Activated gamma-delta T cell (primary cell): ENCODE data around the gene TRAPPC10.

ENCODE experiments used
- DNase-seq: peaks from one replicate; lab custom pipeline; 2025; lab: John Stamatoyannopoulos, UW

Gene TRAPPC10

DNA sequence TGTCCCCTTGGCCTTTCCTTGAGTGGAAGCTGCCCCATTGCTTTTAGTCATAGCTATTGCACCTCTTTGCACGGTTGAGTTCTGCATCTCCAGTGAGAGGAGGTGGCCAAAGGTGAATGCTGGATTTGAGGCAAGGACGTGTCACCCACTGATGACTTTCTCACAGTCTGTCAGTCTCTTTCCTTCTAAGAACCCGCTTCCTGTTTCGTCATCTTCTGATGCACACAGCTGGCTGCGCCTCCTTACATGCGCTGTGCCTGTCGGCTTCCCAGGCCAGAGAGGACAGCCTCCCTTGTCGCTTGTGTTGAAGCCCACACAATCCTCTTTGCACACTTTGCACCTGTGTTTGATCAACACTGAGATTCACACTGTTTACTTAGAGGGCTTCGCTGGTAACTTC lies 53.3 kb downstream of the TRAPPC10 start:
- peak; percentile 47 for DNase-seq

DNA sequence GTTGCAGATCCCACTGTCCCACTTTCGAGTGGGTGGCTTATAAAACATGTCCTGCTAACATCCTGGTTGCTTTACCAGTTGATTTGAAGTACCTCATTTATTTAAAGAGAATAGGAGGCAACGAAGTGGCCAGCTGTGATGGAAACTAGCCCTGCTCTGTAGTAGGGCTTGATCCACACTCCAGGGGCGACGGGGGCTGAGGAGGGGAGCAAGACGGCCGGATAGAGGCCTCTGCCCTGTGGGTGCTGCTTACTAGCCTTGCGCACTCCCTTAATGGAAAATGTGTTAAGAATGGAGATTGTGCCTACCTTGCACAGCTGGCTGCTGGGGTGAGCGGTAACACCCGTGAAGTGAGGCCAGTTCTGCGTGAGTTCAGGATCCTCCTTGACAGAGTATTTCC lies 54.0 kb downstream of the TRAPPC10 start:
- no peak for DNase-seq

DNA sequence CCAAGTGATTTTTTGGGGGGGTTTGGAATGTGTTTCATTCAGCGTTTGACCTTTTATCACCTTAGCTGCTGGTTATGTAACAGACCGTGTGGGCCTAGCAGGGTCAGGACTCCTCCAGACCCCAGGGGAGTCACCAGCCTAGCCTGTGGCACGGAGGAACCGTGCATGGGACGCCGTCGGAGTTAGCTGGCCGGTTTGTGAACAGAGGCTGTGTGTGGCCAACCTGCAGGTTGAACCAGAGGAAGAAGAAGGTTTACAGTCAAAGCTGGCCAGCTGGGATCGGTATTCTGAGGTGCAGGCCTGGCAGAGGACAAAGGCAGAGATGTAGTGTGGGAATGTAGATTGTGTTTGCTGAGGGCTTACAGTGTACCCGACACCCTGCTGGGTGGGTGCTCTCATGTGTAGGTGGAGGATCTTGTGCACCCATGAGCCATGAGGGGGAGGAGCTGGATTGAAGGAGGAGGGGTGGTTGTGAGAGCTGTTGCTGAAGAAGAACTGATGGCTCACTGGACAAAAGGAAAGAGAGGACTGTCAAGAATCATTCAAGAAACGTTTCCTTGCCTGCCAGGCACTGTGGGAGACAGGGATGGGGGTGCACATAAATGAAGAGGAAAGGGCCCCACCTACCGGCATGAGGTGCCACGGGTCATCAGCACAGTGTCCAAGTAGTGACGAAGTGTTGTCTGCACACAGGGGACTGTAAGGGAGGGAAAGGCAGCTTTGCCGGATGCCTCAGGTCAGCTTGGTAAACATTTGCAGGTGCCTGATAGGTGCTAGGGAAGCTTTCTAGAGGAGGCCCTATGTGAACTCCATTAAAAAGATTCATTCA lies 55.1 kb downstream of the TRAPPC10 start:
- no peak for DNase-seq

DNA sequence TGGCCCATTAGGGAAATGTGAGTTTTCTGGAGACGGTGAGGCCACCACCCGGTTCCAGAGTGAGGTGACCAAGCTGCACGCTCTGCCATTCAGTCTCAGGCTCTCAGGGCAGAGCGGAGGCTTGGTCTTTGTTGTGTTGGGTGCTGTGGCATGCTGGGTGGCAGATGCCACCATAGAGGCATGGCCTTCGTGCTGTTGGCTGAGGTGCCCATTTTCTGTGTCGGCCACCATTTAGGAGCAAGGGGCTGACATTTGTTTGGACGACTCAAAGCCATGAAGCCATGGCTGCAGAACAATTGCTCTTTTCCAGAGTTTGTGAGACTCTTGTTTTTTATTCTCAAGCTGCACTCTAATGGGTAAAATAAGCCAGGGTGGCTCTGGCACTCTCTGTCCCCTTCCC lies 58.3 kb downstream of the TRAPPC10 start:
- no peak for DNase-seq

DNA sequence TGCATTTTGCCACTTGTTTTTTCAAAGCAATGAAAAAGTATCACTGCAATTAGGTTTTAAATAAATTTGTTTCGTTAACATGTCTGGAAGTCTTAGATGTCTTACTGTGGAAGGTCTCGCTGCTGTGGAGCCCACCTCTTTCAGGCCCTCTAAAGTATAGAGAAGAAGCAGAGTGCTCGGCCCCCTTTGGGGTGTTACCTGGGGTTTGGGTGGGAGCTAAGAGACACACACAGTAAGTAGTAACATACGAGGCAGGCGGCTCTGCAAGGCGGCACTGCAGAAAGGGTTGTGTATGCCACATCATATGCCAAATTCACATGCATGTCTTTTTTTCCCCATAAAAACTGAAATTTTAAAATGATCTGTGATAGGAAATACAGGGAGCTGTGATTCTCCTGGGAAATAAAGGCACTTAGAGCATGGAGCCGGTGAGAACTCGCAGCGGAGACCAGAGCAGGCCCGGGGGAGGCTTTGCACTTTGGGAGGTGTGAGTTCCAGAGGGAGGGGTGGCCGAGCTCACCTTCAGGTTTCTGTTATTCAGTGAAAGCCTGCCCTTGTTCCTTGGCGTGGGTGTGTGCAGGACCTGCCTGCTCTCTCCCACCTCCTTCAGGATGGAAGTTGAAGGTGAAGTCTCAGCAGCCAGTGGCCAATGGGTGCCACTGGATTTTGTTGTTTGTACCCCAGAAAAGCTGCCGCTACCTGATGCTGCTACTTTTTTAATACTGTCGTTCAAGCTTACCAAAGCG lies 59.4 kb downstream of the TRAPPC10 start:
- DNase-seq, result no peak

DNA sequence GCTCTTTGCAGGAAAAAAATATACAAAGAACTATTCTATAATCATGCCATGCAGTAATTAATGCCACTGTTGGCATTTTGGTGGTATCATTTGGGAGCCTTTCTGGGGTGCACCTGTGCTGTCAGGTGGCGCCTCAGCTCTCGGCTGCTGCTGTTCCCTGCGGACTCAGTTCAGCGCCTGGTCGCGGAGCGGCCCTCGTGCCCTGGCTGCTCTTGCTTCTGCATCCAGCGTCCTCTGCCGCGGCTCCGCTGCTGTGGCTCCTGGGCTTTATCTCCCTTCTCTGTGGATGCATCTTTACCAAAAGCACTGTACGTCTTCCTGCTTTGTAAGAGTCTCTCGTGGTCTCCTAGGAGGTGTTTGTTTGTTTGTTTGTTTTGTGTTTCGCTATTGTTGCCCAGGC lies 60.0 kb downstream of the TRAPPC10 start:
- DNase-seq, result no peak

DNA sequence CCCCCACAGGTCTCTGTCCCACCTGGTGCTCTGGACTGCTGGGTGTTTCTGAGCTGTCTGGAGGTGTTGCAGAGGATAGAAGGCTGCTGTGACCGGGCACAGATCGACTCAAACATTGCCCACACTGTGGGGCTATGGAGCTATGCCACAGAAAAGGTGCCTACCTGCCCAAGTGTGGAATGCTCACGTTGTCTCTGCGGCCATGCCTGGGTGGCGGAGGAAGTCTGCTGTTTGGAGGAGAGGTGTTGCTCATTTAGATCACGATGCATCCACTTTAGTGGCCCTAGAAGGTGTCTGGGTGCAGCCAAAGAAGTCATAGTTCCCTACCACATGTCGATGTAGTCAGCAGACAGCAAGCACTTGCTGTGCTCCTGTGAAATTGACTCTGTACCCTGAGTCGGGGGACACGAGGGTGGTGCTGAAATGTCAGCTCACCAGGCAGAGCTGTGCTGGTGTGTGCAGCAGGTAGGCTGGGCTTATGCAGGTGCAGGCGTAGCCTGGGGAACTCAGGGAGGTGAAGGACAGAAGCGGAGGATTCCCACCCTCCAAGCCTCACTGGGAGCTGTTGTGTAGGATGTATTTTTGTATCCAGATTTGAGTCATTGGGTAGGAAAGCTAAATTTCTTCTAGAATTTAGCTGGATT lies 62.3 kb downstream of the TRAPPC10 start:
- DNase-seq, result no peak

DNA sequence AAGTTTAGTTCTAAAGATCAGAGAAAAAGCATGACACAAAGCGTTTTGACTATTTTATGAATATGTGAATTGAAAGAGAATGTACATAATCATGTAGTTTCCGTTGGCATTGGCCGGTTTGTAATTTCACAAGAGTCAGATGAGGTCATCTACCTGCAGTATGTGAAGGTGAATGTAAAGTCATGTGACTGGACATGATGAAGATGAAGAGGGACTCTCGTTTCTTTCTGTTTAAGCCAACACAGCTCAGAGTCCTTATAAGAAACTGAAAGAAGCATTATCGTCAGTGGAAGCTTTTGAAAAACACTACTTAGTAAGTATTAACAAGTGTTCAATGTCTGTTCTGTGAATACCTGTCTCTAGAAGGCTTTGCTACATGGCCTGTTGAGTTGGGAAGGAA lies 64.2 kb downstream of the TRAPPC10 start:
- DNase-seq, result no peak

DNA sequence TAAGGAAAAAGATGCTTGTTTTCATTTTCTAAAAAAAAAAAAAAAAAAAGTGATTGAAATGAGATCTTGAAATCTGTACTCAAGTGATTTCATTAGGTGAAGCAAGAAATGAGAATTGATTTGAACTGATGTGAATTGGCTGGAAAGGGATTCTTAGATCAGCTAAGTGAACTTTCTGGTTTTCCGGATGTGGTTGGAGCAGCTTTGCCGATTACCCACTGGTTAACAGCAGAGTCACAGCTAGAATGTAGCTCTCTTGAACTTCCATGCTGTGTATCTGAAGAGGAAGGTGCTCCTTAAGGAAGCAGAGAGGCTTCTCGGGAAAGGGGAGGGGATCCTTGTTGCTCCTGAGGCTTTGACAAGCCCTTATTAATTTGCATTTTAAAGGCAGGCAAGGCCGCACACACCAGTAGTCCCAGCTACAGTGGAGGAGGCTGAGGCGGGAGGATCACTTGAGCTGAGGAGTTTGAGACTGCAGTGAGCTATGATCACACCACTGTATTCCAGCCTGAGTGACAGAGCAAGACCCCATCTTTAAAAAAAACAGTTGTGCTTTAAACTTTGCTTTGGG lies 66.4 kb downstream of the TRAPPC10 start:
- DNase-seq, result no peak

DNA sequence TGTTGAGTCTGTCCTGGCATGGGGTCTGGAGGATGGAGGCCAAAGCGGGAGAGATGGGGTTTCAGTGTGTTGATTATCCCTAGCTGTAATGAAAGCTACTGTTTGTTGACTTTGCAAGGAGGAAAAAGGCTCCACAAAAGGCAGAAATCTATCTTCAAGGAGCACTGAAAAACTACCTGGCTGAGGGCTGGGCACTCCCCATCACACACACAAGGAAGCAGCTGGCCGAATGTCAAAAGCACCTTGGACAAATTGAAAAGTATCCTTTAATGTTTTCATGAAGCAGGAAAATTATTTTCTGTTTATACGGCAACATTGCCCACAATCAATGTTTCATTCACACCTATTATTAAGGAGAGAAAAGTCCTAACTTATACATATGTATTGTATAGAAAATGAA lies 67.3 kb downstream of the TRAPPC10 start:
- DNase-seq, result no peak

DNA sequence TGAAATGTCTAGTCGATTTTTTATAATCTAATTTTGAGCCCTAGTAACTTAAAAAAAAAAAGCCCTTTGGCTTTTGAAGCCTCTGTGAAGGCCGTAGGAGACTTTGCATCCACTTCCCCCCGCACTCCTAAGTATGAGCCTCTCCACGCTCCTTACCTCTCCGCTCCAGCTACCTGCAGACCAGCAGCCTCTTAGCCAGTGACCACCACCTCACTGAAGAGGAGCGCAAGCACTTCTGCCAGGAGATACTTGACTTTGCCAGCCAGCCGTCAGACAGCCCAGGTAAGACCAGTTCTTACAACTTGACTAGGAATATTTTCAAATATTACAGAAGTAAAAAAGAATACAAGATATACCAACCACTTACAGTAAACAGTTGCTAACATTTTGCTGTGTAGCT lies 67.7 kb downstream of the TRAPPC10 start:
- no peak for DNase-seq

DNA sequence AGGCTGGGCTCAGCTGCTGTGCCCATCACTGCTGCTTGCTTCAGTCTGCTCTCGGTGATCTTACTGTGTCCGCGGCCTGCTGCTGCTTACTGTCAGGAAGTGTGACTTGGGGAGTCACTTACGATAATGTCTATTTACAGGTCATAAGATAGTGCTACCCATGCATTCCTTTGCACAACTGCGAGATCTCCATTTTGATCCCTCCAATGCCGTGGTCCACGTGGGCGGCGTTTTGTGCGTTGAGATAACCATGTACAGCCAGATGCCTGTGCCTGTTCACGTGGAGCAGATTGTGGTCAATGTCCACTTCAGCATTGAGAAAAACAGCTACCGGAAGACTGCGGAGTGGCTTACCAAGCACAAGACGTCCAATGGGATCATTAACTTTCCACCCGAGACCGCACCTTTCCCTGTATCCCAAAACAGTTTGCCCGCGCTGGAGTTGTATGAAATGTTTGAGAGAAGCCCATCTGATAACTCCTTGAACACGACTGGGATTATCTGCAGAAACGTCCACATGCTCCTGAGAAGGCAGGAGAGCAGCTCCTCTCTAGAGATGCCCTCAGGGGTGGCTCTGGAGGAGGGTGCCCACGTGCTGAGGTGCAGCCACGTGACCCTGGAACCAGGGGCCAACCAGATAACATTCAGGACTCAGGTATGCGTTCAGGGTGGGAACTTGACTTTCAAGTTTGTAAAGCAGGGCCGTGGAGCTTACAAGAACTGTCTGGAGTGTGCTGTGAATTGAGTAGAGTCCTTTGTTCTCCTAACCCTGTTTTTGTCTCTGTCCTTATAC lies 70.7 kb downstream of the TRAPPC10 start:
- DNase-seq, result no peak

DNA sequence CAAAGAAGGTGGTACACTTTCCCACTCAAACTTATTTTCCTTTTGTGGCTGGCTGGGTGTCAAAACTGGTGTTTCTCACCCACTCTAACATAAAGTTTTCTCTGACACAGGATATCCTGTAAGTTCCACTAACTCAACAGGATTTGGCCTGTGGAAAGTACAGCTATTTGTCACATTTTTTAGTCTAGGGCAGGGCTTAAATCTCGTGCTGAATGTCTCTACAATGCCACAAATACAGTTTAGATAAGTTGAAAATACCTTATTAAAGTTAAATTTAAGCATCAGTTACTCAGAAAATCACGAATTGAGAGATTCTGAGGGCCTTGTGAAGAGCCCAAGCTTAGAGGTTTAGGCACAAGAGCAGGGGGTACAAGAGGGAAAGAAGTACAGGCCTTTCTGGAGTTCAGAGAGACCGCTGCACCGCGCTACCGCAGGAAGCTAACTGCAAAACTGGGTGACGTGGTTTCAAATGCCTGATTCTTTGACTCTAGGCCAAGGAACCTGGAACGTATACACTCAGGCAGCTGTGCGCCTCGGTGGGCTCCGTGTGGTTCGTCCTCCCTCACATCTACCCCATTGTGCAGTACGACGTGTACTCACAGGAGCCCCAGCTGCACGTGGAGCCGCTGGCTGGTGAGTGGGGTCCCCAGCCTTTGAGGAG lies 71.7 kb downstream of the TRAPPC10 start:
- peak; percentile 37 for DNase-seq

DNA sequence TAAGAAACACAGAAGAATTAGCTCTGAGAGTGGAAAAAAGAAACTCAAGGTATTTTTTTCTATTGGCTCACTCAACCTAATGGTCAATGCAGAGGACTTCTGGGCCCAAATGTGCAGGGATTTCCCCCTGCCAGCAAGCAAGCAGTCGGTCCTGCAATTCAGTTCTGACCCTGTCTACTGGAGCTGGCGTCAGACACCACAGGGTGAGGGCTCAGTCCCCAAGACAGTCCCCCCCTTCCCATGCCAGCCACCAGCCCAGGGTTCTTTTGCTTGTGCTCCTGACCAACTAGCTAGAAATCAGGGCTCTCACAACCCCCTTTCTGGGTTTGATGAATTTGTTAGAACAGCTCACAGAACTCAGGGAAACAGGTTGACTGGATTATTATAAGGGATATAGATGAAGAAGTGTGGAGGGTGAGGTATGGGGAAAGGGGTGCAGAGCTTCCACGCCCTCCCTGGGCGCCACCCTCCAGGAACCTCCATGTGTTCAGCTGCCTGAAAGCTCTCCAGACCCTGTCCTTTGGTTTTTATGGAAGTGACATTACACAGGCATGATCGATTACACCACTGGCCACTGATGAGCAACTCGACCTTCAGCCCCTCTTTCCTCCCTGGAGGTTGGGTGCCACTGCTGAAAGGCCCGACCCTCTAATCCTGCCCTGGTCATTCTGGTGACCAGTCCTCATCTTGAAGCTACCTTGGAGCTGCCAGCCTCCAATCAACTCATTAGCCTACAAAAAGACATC lies 72.6 kb downstream of the TRAPPC10 start:
- no peak for DNase-seq

DNA sequence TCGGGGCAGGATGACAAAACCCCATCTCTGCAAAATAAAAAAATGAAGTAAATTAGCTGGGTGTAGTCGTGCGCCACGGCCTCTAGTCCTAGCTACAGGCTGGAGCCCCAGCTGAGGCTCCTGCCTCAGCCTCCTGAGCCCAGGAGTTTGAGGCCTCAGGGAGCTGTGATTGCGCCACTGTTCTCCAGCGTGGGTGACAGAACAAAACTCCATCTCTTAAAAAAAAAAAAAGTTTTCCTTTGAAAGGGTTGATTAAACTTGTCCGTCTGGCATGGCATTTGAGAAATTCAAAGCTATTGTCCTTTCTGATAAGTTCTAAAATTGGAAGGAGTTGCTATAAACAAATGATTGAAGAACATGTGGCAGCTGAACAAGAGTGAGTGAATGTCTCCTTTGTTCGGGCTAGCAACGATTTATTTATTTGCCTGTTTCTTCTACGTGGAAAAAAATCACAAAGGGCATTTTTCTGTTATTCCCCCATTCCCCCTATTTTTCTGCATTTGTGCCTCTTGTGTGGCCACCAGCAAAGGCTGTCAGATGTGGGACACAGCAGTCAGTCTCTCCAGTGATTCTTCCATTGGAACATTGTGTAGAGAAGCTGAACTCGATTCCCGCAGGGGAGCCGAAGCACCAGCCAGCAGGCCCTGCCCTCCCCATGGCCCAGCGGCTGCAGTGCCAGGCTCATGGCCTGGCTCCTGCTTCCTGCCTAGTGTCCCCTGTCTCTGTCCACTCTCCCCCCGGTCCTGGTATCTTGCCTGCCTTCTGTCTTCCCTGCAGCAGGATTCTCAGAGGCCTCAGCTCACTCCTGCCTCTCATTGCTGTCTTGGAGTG lies 73.6 kb downstream of the TRAPPC10 start:
- DNase-seq, result no peak

DNA sequence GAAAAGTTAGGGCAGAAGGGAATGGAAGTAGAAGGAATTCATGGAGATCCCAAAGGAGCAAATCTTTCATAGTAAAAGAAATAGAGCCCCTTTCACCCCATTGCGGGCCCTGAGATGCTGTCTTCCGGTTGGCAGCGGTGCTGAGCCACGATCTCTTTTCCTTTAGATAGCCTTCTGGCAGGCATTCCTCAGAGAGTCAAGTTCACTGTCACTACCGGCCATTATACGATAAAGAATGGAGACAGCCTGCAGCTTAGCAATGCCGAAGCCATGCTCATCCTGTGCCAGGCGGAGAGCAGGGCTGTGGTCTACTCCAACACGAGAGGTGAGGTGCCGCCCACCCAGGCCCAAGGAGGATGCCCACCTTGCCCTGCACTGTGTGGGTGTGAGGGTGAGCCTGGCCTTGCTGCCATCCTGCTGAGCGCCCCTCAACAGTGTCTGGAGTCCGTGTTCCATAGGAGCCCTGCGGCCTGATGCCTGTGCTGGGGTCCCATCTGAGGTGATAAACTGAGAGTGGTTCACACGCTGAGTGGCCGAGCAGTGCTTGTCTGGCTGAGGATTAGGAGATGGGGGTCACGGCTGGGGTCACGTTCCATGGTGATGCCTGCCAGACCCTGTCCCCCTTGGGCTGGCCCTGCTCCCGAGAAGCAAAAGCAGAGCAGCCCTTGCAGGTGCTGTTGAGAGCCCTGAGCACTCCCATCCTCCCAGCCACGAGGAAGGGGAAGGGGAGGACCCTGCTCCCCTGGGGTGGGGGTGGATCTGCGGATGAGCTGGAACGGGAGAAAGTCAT lies 74.7 kb downstream of the TRAPPC10 start:
- no peak for DNase-seq

DNA sequence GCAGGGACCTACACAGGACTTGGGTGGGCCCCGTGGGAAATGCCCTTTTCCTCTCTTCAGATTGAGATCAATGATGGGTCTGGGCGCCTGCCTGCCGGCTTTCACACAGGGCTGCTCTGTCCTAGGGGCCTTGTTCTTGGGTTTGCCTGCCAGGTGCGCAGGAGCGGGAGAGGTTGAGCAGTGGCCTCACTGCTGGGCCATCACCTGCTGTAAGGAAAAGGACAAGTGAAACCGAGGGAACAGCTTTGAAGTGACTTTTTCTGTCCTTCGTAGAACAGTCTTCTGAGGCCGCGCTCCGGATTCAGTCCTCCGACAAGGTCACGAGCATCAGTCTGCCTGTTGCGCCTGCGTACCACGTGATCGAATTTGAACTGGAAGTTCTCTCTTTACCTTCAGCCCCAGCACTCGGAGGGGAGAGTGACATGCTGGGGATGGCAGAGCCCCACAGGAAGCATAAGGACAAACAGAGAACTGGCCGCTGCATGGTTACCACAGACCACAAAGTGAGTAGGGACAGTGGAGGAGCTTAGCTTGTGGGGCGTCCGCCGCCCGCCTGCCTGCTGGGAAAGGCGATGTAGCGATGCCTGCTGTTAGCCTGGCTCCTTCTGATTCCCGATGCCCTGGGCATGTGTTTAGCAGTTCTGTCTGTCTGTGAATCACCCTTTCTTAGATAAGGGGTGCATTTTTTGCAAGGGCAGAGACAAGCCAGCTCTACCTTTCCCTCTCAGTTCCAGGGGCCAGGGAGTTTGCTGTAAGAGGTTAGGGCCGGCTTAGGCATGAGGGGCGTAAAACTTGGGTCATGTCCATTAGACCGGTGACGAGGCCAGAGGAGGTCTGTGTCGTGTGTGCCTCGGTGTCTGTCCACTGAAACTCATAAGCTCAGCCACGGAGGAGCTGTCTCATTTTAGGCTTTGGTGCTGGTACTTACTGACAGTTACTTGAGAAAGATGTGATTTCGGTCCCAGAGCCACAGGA lies 75.6 kb downstream of the TRAPPC10 start:
- DNase-seq, result no peak

DNA sequence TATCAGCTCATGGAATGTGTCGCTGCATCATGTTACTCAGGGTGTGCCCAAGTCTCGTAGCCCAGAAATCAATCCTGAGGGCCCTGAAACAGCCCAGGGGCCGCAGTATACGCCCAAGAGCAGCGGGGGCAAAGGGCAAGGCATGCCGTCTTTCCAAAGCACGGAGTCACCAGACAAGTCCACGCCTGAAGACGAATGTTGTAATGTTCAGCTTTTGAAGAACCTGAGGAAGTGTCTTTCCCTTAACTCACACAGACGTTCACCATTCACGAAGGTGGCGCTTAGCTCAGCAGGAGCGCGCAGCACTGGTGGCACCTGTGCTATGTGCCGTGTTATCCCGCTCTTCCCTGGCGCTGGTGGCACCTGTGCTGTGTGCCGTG lies 76.3 kb downstream of the TRAPPC10 start:
- DNase-seq, result no peak
